ENCODE results near the gene MYO7A.

Gene MYO7A

GRCh38 chr11:77101043-77101537, 27.0 kb upstream of the MYO7A start:
- Histone ChIP-seq H2AFZ (ENCODE audit: low read depth) (no peak overlapping the region), H4K20me1 (ENCODE audit: insufficient read depth) (no peaks in the 10 kb centered on the region), H3K4me2 (no peak overlapping the region), H3K36me3 (ENCODE audit: insufficient read depth) (no peaks in the 10 kb centered on the region), H3K4me3 (IDR thresholded peaks at IDR 0.05; ENCODE audit: insufficient read depth, low read depth, low read length) (no peak overlapping the region), H3K27me3 (ENCODE audit: insufficient read depth, low read depth) (no peaks in the 10 kb centered on the region; the same call in 1 of the 2 replicates), H3K27ac (no peak overlapping the region), H3K9ac (no peak overlapping the region), H3K79me2 (ENCODE audit: insufficient read depth, low read depth) (no peaks in the 10 kb centered on the region), H3K4me1 (ENCODE audit: low read depth, poor library complexity, severe bottlenecking) (no peaks in the 10 kb centered on the region)
- TF ChIP-seq CTCF (conservative IDR thresholded peaks at IDR 0.05; ENCODE audit: low read depth, low read length) = peak; percentile 70

- Histone ChIP-seq H3K4me3 (IDR thresholded peaks at IDR 0.05; ENCODE audit: insufficient read depth, low read depth, low read length) (no peak within 1 kb of the TSS), H3K27ac (no peak within 1 kb of the TSS), H4K20me1 (ENCODE audit: insufficient read depth) (no peaks in the 10 kb centered on the region), H3K9ac (no peak within 1 kb of the TSS), H3K4me1 (ENCODE audit: low read depth, poor library complexity, severe bottlenecking) (no peaks in the 10 kb centered on the region), H3K36me3 (ENCODE audit: insufficient read depth) (no peaks in the 10 kb centered on the region), H2AFZ (ENCODE audit: low read depth) (no peak within 1 kb of the TSS), H3K79me2 (ENCODE audit: insufficient read depth, low read depth) (no peaks in the 10 kb centered on the region), H3K4me2 (no peak within 1 kb of the TSS), H3K27me3 (ENCODE audit: insufficient read depth, low read depth) (no peaks in the 10 kb centered on the region; the same call in 1 of the 2 replicates)
- TF ChIP-seq CTCF (conservative IDR thresholded peaks at IDR 0.05; ENCODE audit: low read depth, low read length) = no peak
These were observed 25.5 kb upstream of the MYO7A start, which contains the start of gene OMP for GRCh38 chr11:77102246-77103210. Gene OMP (plus strand): TSS chr11:77102840. CDS start chr11:77102840, 0 bp downstream.

- H3K4me2 ChIP-seq = no peak overlapping the region
- no peak overlapping the region for H3K27ac ChIP-seq
- H3K9ac ChIP-seq = no peak overlapping the region
- H3K4me3 ChIP-seq (IDR thresholded peaks at IDR 0.05; ENCODE audit: insufficient read depth, low read depth, low read length) = no peak overlapping the region
- no peaks in the 10 kb centered on the region for H3K36me3 ChIP-seq (ENCODE audit: insufficient read depth)
- H3K79me2 ChIP-seq (ENCODE audit: insufficient read depth, low read depth) = no peaks in the 10 kb centered on the region
- no peak for TF ChIP-seq CTCF (conservative IDR thresholded peaks at IDR 0.05; ENCODE audit: low read depth, low read length)
- H2AFZ ChIP-seq (ENCODE audit: low read depth) = no peak overlapping the region
- no peaks in the 10 kb centered on the region for H3K4me1 ChIP-seq (ENCODE audit: low read depth, poor library complexity, severe bottlenecking)
- no peaks in the 10 kb centered on the region; the same call in 1 of the 2 replicates for H3K27me3 ChIP-seq (ENCODE audit: insufficient read depth, low read depth)
- H4K20me1 ChIP-seq (ENCODE audit: insufficient read depth) = no peaks in the 10 kb centered on the region
These were observed 24.7 kb upstream of the MYO7A start for GRCh38 chr11:77103319-77103718.

GRCh38 chr11:77104727-77105126, 23.3 kb upstream of the MYO7A start:
- no peaks in the 10 kb centered on the region; the same call in 1 of the 2 replicates for H3K27me3 ChIP-seq (ENCODE audit: insufficient read depth, low read depth)
- H3K4me2 ChIP-seq = no peak overlapping the region
- H2AFZ ChIP-seq (ENCODE audit: low read depth) = no peak overlapping the region
- no peak for TF ChIP-seq CTCF (conservative IDR thresholded peaks at IDR 0.05; ENCODE audit: low read depth, low read length)
- H3K36me3 ChIP-seq (ENCODE audit: insufficient read depth) = no peaks in the 10 kb centered on the region
- no peak overlapping the region for H3K4me3 ChIP-seq (IDR thresholded peaks at IDR 0.05; ENCODE audit: insufficient read depth, low read depth, low read length)
- no peaks in the 10 kb centered on the region for H3K4me1 ChIP-seq (ENCODE audit: low read depth, poor library complexity, severe bottlenecking)
- H3K9ac ChIP-seq = no peak overlapping the region
- no peaks in the 10 kb centered on the region for H4K20me1 ChIP-seq (ENCODE audit: insufficient read depth)
- no peaks in the 10 kb centered on the region for H3K79me2 ChIP-seq (ENCODE audit: insufficient read depth, low read depth)
- no peak overlapping the region for H3K27ac ChIP-seq
